ENCODE data around the gene RAI1. TPM values are rescaled to one million over a fixed set of nuclear protein-coding genes. Genes with fewer than 3 reads are reported as not detected.
"Not testable (repeated sequence)": the region's sequence is repeated elsewhere in the genome, so short reads cannot be mapped to it uniquely, and the experiment has no call there.

RAI1 gene
- total and polyA plus RNA-seq, 2 of the 8 experiments (the other 6 are each of a cell fraction or from before 2014, with no cell fraction given): 0.39 to 1.2 TPM

GRCh38 chr17:17635537-17636271 lies 45.6 kb upstream of the RAI1 start:
- H3K79me1 ChIP-seq (ENCODE audit: low read depth, low read length); H2BK12ac ChIP-seq (ENCODE audit: low read depth, low read length); H3K23me2 ChIP-seq (ENCODE audit: low read depth, low read length); H3K36me3 ChIP-seq (ENCODE audit: control insufficient read depth in 2 of 4, insufficient read depth in 4 of 4, low read length in 3 of 4); H4K8ac ChIP-seq (ENCODE audit: extremely low read depth, insufficient read depth, low read length); FAIRE-seq; H3K4ac ChIP-seq (replicated peaks; ENCODE audit: insufficient read length, low read depth, low read length); H2BK15ac ChIP-seq (ENCODE audit: low read length); H2AFZ ChIP-seq (ENCODE audit: low read length); H3K27ac ChIP-seq (ENCODE audit: low read depth, low read length); H3K18ac ChIP-seq (ENCODE audit: extremely low read depth, low read length); H3K4me3 ChIP-seq (ENCODE audit: extremely low read depth in 1 of 4, insufficient read depth in 2 of 4, low read depth in 3 of 4, low read length in 4 of 4); H3K56ac ChIP-seq (replicated peaks; ENCODE audit: insufficient read length, low read depth, low read length); H3K27me3 ChIP-seq (replicated peaks in 1 of 4; ENCODE audit: control insufficient read depth in 3 of 4, extremely low read depth in 1 of 4, insufficient read depth in 3 of 4, low read length in 3 of 4); H3K4me2 ChIP-seq (ENCODE audit: insufficient read depth in 1 of 2, low read depth in 2 of 2, low read length in 2 of 2); H3K23ac ChIP-seq (ENCODE audit: insufficient read length); H4K20me1 ChIP-seq (replicated peaks in 1 of 2; ENCODE audit: control insufficient read depth in 1 of 2, insufficient read depth in 2 of 2, low read length in 2 of 2); DNase-seq (ENCODE audit: low read depth in 1 of 2, low spot score in 2 of 2); H2BK120ac ChIP-seq (replicated peaks; ENCODE audit: low read depth, low read length); H3K79me2 ChIP-seq (ENCODE audit: control insufficient read depth in 1 of 2, insufficient read depth in 2 of 2, low read length in 2 of 2); H3K14ac ChIP-seq (ENCODE audit: insufficient read length); H3K4me1 ChIP-seq (replicated peaks in 1 of 4; ENCODE audit: control insufficient read depth in 3 of 4, insufficient read depth in 4 of 4, low read length in 3 of 4); H4K91ac ChIP-seq (replicated peaks; ENCODE audit: insufficient read length, low read length); H4K5ac ChIP-seq (ENCODE audit: insufficient read length, low read depth, low read length); H2AK5ac ChIP-seq (ENCODE audit: low read depth, low read length); H2BK20ac ChIP-seq (ENCODE audit: low read length); H3K9ac ChIP-seq (replicated peaks in 1 of 4; ENCODE audit: extremely low read depth in 1 of 4, low read depth in 3 of 4, low read length in 3 of 4); H2BK5ac ChIP-seq (ENCODE audit: low read depth, low read length): not testable (repeated sequence)
- CTCF ChIA-PET (ENCODE audit: partially characterized antibody): interaction anchor here (0.6 to 3.9 kb wide), 6 partner anchors 12 to 281 kb away, joined by 3 to 24 read pairs (median 4); no protein-coding TSS in a partner anchor
- WGBS, 2 experiments (ENCODE audit: extremely low coverage in 1 of 2, insufficient coverage in 1 of 2, insufficient read length in 1 of 2, insufficient replicate concordance in 2 of 2, low coverage in 1 of 2, low lambda C conversion rate in 2 of 2, missing lambda C conversion rate in 1 of 2): 90% methylated on average over 13 of the region's 15 CpGs; no CpG with 5 or more reads in 1 of the 2 experiments
- peaks cover 3 to 10% of the 10 kb centered on the region in 2 experiments; a peak in 2 of 4 replicates for H3K9me3 ChIP-seq (ENCODE audit: insufficient read depth in 2 of 2, low read depth in 1 of 2, low read length in 1 of 2)
- POLR2A ChIA-PET (ENCODE audit: partially characterized antibody): interaction anchor here (0.6 kb wide), 1 partner anchor 59 kb away, joined by 3 read pairs; no protein-coding TSS in a partner anchor

Measured in H1 (cell line).